ENCODE measurements around the gene VPS39.

VPS39 gene

GRCh38 chr15:42155546-42156242, 52.4 kb downstream of the VPS39 start:
- TF ChIP-seq CTCF (IDR thresholded peaks at IDR 0.05; ENCODE audit: low read depth, low read length, missing control alignments): no peak
- no peak overlapping the region for H3K4me3 ChIP-seq (ENCODE audit: low read depth, low read length)
- DNase-seq (ENCODE audit: low read depth): no peak

- no peak for TF ChIP-seq CTCF (IDR thresholded peaks at IDR 0.05; ENCODE audit: low read depth, low read length, missing control alignments)
- peak; percentile 8 for DNase-seq (ENCODE audit: low read depth)
- H3K4me3 ChIP-seq (ENCODE audit: low read depth, low read length): no peak overlapping the region
Measured at GRCh38 chr15:42154956-42155355, 53.1 kb downstream of the VPS39 start.

GRCh38 chr15:42154212-42154941, 53.7 kb downstream of the VPS39 start:
- no peak overlapping the region for H3K4me3 ChIP-seq (ENCODE audit: low read depth, low read length)
- no peak for DNase-seq (ENCODE audit: low read depth)
- TF ChIP-seq CTCF (IDR thresholded peaks at IDR 0.05; ENCODE audit: low read depth, low read length, missing control alignments): no peak

GRCh38 chr15:42153874-42154211, 54.3 kb downstream of the VPS39 start:
- DNase-seq (ENCODE audit: low read depth): no peak
- H3K4me3 ChIP-seq (ENCODE audit: low read depth, low read length): no peak overlapping the region
- no peak for TF ChIP-seq CTCF (IDR thresholded peaks at IDR 0.05; ENCODE audit: low read depth, low read length, missing control alignments)

- no peak for DNase-seq (ENCODE audit: low read depth)
Measured at GRCh38 chr15:42152921-42153698, 55.0 kb downstream of the VPS39 start.

More at GRCh38 chr15:42152921-42153698, 55.0 kb downstream of the VPS39 start:
- no peak for TF ChIP-seq CTCF (IDR thresholded peaks at IDR 0.05; ENCODE audit: low read depth, low read length, missing control alignments)
- H3K4me3 ChIP-seq (ENCODE audit: low read depth, low read length): no peak overlapping the region

Data from GM12864 (cell line).